ENCODE results near the gene ALLC. TPM values are rescaled to one million over a fixed set of nuclear protein-coding genes. Genes with fewer than 3 reads are reported as not detected.
A peak's percentile ranks its signal among the peaks of the same experiment; 100 is the strongest.

Gene ALLC
- total RNA-seq, 1 experiment from 2014 or later, result not detected

DNA sequence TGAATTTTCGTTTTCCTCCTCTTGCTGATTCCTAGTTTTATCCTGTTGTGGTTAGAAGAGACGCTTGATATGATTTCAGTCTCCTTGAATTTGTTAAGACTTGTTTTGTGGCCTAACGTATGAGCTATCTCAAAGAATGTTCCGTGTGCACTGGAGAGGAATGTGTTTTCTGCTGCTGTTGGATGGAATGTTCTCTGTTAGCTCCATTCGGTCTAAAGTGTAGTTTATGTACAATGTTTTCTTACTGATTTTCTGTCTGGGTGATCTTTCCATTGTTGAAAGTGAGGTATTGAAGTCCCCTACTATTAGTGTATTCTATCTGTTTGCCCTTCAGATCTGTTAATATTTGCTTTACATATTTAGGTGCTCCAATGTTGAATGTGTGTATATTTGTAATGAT is 37.2 kb upstream of the ALLC start:
- POLR2A ChIA-PET, result interaction anchor here (0.7 kb wide), 1 partner anchor 42 kb away, joined by 3 read pairs; no protein-coding TSS in a partner anchor
- no peaks in the 10 kb centered on the region for H3K36me3 Mint-ChIP-seq (ENCODE audit: insufficient read depth, unreplicated experiment)
- no peaks in the 10 kb centered on the region for H3K4me1 ChIP-seq
- peak overlapping the region; percentile 10 for H3K27ac Mint-ChIP-seq (ENCODE audit: unreplicated experiment)
- peaks cover 14% of the 10 kb centered on the region for H3K4me1 Mint-ChIP-seq (ENCODE audit: low read depth, unreplicated experiment)
- no TSS peak for BruUV-seq (replicated peaks)
- no peak overlapping the region for H3K4me3 ChIP-seq (ENCODE audit: low read depth, low read length)
- peaks cover 32% of the 10 kb centered on the region for H3K9me3 Mint-ChIP-seq (ENCODE audit: unreplicated experiment)
- intact Hi-C loops (cut with micrococcal nuclease; ENCODE audit: unreplicated experiment), result loop anchor here (1.0 kb wide), 1 partner anchor 25 kb away; no protein-coding TSS in a partner anchor
- no peaks in the 10 kb centered on the region; the same call in 1 of the 2 replicates for H3K27me3 ChIP-seq (replicated peaks; ENCODE audit: control insufficient read depth, insufficient read depth, low read length)
- no peak overlapping the region for H3K4me3 Mint-ChIP-seq (ENCODE audit: unreplicated experiment)
- H3K27me3 Mint-ChIP-seq (ENCODE audit: insufficient read depth, unreplicated experiment), result peaks cover 2% of the 10 kb centered on the region
- no peak for TF ChIP-seq CTCF (IDR thresholded peaks at IDR 0.05; ENCODE audit: insufficient read depth in 1 of 2, low read depth in 1 of 2, low read length in 1 of 2, severe bottlenecking in 1 of 2, unreplicated experiment in 1 of 2)
- CTCF ChIA-PET, result no interaction called here
- DNase-seq, result no peak
- H3K36me3 ChIP-seq (ENCODE audit: control insufficient read depth, insufficient read depth, low read length), result no peaks in the 10 kb centered on the region
- H3K9me3 ChIP-seq, result 0 out of 2 replicates have a peak, but pooled peaks cover 6% of the 10 kb centered on the region

DNA sequence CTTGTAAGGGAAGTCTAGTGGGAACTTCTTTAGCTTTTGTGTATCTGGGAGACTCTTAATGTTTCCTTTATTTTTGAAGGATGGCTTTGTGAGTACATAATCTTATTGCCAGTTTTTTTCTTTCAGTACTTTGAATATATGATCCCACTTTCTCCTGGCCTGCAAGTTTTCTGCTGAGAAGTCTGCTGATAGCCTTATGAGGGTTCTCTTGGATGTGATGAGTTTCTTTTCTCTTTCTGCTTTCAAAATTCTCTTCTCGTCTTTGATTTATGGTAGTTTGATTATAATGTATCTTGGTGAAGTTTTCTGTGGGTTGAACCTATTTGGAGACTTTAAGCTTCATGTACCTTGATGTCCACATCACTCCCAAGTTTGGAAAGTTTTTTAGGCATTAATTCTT is 35.0 kb upstream of the ALLC start:
- Mint-ChIP-seq H3K27ac (ENCODE audit: unreplicated experiment) (no peak overlapping the region), H3K27me3 (ENCODE audit: insufficient read depth, unreplicated experiment) (peaks cover 2% of the 10 kb centered on the region), H3K4me3 (ENCODE audit: unreplicated experiment) (no peak overlapping the region), H3K36me3 (ENCODE audit: insufficient read depth, unreplicated experiment) (no peaks in the 10 kb centered on the region), H3K9me3 (ENCODE audit: unreplicated experiment) (peaks cover 32% of the 10 kb centered on the region), H3K4me1 (ENCODE audit: low read depth, unreplicated experiment) (peaks cover 14% of the 10 kb centered on the region)
- POLR2A ChIA-PET, result no interaction called here
- BruUV-seq (replicated peaks), result no TSS peak
- no peaks in the 10 kb centered on the region for H3K36me3 ChIP-seq (ENCODE audit: control insufficient read depth, insufficient read depth, low read length)
- CTCF ChIA-PET, result no interaction called here
- no peak for TF ChIP-seq CTCF (IDR thresholded peaks at IDR 0.05; ENCODE audit: insufficient read depth in 1 of 2, low read depth in 1 of 2, low read length in 1 of 2, severe bottlenecking in 1 of 2, unreplicated experiment in 1 of 2)
- intact Hi-C loops (cut with micrococcal nuclease; ENCODE audit: unreplicated experiment), result no loop called here
- no peaks in the 10 kb centered on the region for H3K4me1 ChIP-seq
- DNase-seq, result no peak
- no peak overlapping the region for H3K4me3 ChIP-seq (ENCODE audit: low read depth, low read length)
- H3K27me3 ChIP-seq (replicated peaks; ENCODE audit: control insufficient read depth, insufficient read depth, low read length), result no peaks in the 10 kb centered on the region; the same call in 1 of the 2 replicates
- H3K9me3 ChIP-seq, result 0 out of 2 replicates have a peak, but pooled peaks cover 6% of the 10 kb centered on the region

- Mint-ChIP-seq H3K27me3 (ENCODE audit: insufficient read depth, unreplicated experiment) (peaks cover 2% of the 10 kb centered on the region), H3K27ac (ENCODE audit: unreplicated experiment) (no peak overlapping the region), H3K4me1 (ENCODE audit: low read depth, unreplicated experiment) (peaks cover 14% of the 10 kb centered on the region), H3K36me3 (ENCODE audit: insufficient read depth, unreplicated experiment) (no peaks in the 10 kb centered on the region), H3K4me3 (ENCODE audit: unreplicated experiment) (no peak overlapping the region), H3K9me3 (ENCODE audit: unreplicated experiment) (peaks cover 23% of the 10 kb centered on the region)
- intact Hi-C loops (cut with micrococcal nuclease; ENCODE audit: unreplicated experiment), result no loop called here
- no TSS peak for BruUV-seq (replicated peaks)
- Histone ChIP-seq H3K36me3 (ENCODE audit: control insufficient read depth, insufficient read depth, low read length) (no peaks in the 10 kb centered on the region), H3K4me3 (ENCODE audit: low read depth, low read length) (no peak overlapping the region), H3K27me3 (replicated peaks; ENCODE audit: control insufficient read depth, insufficient read depth, low read length) (no peaks in the 10 kb centered on the region; the same call in 1 of the 2 replicates), H3K4me1 (no peaks in the 10 kb centered on the region), H3K9me3 (0 out of 2 replicates have a peak, but pooled peaks cover 6% of the 10 kb centered on the region)
- ChIA-PET CTCF (no interaction called here), POLR2A (no interaction called here)
- peak in 1 of 2 experiments; percentile 12 for DNase-seq
- TF ChIP-seq CTCF (IDR thresholded peaks at IDR 0.05; ENCODE audit: insufficient read depth in 1 of 2, low read depth in 1 of 2, low read length in 1 of 2, severe bottlenecking in 1 of 2, unreplicated experiment in 1 of 2), result no peak
Measured at GRCh38 chr2:3624059-3624794, 33.8 kb upstream of the ALLC start.

Measured in Caco-2 (cell line).